SKM-1 (cell line): ENCODE measurements around the gene GGT5.
"Not testable (repeated sequence)": the region's sequence is repeated elsewhere in the genome, so short reads cannot be mapped to it uniquely, and the experiment has no call there.

Experiments used
- DNase-seq: peaks from one replicate; lab custom pipeline; 2025; ENCODE audit not compliant: unreplicated experiment; lab: John Stamatoyannopoulos, UW

The GGT5 gene

DNA sequence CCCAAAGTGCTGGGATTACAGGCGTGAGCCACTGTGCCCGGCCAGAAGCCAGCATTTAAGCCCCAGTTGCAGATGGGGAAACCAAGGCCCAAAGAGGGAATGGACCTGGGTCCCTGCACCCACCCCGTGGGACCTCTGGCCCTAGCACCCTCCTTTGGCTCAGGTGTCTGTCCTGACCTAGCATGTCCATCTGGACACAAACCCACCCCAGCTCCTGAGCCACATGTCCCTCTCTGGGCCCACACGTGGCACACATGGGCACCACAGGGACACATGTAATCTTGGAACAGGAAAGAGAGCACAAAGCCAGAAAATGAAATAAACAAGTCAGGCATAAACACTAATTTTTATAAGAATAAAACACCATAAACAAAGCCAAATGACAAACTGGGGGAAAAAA lies 9.6 kb downstream of the GGT5 start:
- no peak for DNase-seq

DNA sequence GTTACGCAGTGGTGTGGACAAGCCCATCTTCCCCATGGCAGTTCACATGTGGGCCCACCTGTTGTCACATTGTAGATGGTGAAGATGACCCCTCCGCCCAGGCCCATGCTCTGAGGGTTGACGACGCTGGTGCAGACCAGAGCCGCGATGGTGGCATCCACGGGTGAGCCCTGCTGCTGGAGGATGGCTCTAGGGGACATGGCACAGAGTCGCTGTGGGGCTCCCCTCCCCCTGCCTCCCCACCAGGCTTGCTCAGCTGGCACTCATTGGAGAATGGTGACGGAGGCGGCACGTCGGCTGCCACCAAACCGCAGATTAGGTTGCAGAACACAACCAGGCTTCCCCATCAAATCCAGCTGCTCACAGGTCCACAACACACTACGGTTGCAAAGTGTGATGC lies 11.1 kb downstream of the GGT5 start:
- DNase-seq: no peak

DNA sequence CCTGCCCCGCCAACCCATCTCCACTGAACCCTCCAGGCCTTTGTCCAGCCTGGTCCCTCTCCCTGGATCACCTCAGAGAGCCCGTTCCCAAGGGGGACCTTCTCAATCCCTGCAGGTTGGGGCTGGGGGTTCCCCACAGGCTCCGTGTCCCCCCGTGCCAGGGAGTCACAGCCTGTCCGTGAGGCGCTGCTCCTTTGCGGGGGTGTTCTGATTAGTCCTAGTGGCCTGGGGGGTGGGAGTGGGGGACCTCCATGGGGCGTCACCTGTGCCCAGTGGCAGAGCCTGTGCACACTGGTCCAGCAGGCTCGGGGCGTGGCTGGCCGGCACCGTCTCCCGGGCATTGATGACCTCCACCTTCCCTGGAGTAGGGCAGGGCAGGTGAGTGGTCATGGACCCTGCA lies 11.6 kb downstream of the GGT5 start:
- no peak for DNase-seq

DNA sequence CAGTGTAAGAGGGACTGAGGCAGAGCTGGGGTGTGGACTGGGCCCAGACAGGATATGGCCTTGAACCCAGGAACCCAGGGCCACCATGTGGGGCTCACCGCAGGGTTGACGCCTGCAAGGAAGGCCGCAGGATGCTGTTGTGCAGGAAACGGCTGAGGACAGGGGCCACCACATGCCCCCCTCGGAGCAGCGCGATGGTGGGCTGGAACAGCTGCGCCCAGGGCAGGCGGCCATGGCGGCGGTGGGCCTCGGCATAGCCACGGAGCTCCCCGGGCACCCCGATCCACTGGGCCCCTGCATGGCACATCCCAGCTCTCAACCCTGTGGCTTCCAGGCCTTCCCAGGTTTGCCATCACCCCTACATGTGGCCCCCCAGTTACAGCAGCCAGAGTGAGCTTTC lies 12.2 kb downstream of the GGT5 start:
- DNase-seq: no peak

DNA sequence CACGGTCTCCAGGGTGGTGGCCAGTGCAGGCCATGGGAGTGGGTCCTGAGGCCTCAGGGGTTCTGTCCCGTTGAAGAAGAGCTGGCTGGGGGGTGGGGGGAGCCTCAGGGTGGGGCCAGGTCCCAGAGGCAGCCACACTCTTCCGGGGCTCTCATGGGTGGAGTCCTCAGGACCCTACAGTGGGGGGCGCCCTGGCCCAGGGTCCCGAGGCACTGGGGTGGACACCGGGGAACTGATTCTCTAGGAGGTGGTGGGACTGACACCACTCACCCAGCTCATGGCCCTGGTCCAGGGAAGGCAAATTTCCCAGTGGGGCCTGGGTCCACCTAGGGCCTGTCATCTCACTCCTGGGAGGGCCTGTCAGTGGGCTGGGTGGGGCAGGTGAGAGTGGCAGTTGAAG lies 12.8 kb downstream of the GGT5 start:
- DNase-seq: no peak

DNA sequence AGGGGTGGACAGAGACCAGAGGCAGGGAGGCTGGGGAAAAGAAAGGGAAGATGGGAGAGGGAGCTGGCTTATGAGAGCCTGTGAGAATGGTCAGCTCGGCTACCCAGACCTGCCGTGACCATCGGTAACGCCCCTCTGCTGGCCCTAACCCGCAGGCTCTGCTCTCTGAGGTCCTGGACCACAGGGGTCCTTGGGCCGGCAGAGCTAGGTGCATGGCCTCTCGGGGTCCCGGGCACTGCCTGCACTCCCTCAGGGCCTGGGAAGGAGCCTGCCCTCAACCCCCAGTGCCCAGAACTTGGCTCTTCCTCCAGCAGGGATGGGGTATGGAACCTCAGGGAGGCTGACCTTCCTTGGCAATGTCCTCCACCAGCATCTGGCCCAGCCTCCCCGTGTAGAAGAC lies 13.2 kb downstream of the GGT5 start:
- no peak for DNase-seq

DNA sequence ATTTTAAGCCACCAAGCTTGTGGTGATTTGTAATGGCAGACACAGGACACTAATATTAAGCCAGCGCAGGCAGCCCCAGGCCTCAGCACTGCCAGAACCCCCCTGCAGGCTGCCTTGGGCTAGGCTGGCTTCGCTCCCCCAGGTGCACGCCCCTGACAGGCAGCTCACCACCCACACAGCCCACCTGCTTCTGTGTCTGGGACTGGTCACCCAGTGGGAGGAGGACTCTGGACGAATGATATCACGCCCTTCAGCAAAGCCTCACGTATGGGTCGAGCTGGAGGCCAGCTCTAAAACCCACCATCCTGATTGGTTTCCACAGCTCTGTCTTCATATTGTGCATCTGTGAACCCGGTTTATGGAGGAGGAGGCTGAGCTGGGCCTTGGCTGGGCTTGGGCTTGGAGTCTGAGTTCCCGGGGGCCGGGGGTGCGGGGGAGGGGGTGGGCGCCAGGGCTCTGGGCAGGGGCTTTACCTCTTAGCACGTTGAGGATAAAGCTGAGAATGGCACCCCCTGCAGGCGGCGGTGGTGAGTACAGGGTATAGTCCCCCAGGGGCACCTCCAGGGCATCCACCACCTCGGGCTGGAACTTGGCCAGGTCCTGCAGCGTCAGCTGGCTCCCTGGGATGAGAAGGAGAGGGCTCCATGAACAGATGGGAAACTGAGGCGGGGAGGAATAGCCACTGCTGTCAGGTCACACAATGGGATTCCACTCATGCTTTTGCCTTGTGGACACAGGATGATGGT lies 13.8 kb downstream of the GGT5 start:
- DNase-seq: no peak

DNA sequence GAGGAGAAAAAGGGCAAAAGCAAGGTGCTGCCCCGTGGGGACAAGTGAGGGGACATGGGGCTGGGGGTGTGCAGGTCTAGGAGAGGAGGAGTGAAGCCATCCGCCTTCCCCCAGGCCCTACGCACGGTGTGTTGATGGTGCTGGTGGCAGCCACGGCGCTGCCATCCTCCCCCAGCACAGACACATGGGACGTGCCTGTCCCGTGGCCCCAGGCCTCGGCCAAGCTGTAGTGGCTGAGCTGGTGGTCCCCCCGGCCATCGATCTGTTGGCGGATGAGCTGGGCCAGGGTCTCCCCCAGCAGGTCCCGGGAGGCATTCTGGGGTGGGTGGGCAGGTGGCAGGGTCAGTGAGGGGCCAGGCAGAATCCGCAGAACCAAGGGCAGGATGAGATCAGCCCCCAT lies 18.9 kb downstream of the GGT5 start:
- no peak for DNase-seq

DNA sequence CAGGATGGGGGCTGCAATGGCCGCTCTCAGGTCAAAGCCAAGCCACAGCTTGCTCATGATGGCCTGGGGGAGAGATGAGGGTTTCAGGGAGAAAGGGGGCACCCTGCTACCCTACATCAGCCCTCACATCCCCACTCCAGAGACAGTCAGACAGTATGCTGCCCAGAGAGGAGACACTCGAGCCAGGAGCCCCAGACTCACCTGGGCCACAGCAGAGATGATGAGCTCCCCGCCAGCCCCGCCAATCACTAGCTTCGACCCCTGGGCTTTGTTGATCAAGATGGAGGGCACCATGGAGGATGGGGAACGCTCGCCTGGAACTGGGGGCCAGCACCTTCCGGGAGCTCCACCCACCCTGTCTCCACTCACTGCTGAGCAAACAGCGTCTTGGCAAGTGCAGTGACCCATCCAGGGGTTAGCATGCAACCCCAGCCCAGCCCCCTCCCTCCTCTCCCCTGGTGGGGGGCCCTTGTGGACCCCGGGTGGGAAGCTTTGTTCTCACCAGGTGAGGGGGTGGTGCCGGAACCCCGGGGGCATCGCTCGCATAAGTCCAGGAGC lies 19.8 kb downstream of the GGT5 start:
- DNase-seq: no peak

DNA sequence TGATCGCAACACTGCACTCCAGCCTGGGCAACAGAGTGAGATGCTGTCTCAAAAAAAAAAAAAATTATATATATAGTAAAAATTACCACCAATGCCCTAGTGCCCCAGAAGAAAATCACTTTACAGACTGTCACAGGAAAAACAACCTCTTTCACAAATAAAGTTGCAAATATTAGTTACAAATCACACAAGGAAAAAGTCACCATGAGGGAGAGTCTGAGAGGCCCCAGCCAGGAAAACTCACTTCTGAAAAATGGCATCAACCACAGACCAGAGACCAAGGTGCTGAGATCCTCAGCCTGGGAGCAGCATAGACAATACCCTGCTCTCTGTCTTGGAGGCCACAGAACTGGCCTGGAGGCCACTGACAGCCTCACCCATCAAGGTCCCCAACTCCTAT lies 20.4 kb downstream of the GGT5 start:
- DNase-seq: no peak

DNA sequence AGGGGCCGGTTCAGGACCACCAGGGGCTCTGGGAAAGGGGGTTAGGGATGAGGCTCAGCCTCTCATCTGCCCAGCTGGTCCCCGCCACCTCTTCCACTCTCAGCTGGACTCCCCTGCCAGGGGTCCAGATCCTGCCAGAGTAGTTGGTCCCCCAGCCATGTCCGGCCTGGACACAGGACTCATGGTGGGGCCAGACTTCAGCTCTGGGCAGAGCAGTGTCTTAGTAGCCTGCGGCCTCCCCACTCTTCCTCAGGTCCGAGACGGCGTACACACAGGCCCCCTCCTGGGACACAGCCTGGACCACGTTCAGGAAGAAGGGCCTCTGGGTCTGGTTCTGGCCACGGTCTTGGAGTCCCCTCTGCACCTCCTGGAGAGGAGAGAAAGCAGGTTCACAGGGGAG lies 25.1 kb downstream of the GGT5 start:
- no peak for DNase-seq

DNA sequence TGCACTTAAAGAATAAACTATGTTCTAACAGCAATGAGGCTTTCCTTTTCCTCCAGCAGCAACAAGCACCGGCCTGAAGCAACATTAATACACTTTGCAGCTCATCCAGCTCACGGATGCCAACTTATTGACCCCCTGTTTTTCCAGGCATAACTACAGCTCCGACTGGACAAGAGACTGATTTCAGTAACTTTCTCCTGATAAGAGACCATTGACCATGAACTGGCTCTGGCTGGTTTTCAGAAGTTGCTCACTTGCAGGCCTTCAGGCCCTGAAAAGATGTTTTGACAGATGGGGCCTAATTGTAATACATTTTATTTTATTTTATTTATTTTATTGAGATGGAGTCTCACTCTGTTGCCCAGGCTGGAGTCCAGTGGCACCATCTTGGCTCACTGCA lies 27.5 kb downstream of the GGT5 start:
- DNase-seq: no peak

DNA sequence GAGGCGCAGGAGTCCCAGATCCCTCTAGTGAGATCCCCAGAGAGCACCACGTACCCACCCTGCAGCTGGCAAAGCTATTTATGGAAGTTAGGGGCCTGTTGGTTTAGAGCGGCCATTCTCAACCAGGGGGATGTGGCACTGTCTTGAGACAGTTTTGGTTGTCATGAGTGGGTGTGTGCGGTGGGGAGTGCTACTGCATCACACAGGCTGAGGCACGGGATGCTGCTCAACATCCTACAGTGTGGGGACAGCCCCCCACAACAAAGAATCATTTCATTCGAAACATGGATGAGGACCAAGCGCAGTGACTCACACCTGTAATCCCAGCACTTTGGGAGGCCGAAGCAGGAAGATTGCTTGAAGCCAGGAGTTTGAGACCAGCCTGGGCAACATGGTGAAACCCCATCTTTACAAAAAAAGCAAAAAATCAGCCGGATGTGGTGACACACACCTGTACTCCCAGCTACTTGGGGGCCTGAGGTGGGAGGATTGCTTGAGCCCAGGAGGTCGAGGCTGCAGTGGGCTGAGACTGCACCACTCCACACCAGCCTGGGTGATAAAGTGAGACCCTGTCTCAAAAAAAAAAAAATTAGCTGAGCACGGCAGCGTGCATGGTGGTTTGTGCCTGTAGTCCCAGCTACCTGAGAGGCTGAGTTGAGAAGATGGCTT lies 28.2 kb downstream of the GGT5 start:
- DNase-seq: no peak

DNA sequence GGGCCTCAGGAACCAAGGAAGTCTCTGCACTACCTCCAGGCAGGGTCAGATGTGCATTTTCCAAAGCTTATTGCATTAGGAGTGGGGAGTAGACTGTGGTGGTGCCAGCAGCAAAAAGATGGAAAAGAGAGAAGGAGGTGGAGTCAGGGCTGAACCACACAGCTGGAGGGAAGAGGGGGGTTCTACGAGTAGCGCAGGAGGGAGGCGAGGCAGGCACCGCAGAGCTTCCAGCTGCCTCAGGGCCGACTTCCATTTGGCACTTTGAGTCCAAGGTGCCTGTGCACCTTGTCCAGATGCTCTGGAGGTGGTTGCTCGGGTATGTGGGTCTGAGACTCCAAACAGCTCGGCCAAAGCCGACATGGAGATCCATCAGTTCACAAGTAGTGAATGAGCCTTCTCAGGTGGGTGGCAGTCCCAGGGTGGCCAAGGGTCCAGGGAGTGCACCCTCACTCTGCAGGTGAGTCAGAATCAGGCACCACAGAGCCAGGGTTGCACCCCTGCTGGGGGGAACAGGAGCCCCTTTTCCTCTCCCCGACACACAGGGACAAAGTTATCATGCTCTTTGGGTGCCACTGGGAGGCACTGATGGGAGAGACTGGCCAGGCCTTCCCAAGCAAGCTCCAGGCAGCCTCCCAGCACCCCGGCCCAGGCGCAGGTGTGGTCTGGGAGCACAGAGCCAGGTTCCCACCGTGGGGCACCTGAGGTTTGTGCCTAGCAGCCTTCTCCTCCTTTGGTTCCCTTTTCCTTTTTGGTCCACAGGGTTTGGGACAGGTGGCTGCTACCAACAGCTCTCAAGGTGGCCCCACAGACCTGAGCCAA lies 30.2 kb downstream of the GGT5 start:
- DNase-seq: no peak

DNA sequence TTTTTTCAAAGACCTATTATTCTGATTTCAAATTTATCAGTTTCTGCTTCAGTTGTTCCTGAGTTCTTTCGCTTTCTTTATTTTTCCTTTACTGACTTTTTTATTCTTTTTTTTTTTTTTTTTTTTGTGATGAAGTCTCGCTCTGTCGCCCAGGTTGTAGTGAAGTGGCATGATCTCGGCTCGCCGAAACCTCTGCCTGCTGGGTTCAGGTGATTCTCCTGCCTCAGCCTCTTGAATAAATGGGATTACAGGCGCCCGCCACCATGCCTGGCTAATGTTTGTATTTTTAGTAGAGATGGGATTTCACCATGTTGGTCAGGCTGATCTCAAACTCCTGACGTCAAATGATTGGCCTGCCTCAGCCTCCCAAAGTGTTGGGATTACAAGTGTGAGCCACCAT lies 31.8 kb downstream of the GGT5 start:
- not testable (repeated sequence) for DNase-seq

DNA sequence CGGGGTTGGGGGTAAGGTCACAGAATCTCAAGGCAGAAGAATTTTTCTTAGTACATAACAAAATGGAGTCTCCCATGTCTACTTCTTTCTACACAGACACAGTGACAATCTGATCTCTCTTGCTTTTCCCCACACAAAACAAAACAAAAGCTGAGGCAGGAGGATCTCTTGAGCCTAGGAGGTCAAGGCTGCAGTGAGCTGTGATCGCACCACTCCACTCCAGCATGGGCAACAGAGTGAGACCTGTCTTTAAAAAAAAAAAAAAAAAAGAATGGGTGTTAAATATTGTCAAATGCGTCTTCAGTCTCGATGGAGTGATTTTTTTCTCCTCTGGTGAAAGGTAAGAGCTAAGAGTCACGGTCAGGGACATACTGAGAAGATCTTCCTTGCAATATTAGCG lies 33.2 kb downstream of the GGT5 start:
- DNase-seq: not testable (repeated sequence)

DNA sequence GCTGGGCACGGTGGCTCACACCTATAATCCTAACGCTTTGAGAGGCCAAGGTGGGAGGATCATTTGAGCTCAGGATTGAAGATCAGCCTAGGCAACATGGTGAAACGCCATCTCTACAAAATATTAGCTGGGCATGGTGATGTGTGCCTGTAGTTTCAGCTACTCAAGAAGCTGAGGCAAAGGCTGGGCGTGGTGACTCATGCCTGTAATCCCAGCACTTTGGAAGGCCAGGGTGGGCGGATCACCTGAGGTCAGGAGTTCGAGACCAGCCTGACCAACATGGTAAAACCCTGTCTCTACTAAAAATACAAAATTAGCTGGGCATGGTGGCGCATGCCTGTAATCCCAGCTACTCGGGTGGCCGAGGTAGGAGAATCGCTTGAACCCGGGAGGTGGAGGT lies 34.5 kb downstream of the GGT5 start:
- DNase-seq: not testable (repeated sequence)

DNA sequence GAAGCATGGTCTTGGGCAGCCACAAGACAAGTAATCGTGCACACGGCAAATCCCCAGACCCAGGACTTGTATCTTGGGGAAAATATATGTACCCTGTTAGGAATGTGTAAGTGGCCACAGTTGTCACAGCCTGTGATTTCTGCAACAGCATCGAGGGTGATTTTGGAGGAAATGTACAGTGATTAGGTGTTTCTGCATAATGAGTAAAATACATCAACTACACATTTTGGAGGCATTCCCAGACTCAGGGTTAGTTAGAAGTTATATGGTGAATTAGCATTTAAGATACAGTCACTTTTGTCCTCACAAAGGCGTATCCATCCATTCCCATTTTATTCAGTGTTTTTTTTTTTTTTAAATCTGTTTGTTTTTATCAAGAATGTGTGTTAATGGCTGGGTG lies 35.2 kb downstream of the GGT5 start:
- no peak for DNase-seq

DNA sequence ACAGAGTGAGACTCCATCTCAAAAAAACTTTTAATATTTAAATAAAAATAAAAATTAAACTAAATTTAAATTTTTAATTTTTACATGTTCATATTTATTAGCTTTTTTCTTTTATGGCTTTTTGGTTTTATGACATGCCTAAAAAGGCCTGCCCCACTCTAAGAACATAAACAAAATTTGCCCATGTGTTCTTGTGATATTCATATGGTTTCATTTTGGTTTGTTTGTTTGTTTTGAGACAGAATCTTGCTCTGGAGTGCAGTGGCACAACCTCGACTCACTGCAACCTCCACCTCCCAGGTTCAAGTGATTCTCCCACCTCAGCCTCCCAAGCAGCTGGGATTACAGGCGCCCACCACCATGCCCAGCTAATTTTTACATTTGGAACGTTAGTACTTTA lies 35.9 kb downstream of the GGT5 start:
- DNase-seq: no peak

DNA sequence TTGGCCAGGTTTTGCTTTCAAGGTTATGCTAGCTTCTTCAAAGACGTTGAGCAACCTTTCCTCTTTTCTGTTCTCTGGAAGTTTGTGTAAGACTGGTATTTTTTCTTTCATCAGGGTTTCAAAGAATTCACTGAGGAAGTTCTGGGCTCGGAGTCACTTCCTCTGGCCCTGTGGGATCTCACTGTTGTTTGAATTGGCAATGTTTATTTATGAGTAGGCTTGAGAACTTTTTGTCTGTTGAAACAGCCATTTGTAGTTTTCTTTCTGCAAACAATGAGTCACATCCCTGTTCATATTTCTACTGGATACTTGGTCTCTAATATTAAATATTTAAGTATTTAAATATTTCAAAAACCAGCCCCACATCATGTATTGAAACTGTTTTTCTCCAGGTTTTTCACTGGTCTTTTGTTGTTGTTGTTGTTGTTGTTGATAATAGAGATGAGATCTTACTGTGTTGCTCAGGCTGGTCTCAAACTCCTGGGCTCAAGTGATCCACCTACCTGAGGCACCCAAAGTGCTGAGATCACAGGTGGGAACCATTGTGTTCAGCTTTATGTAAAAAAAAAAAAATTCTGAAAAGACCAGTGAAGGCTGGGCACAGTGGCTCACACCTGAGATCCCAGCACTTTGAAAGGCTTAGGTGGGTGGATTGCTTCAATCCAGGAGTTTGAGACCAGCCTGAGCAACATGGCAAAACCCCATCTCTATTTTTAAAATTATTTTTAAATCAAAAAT lies 36.7 kb downstream of the GGT5 start:
- peak; percentile 80 for DNase-seq
